HL-60 (cell line): ENCODE results near the gene MINPP1.

Experiments
- DNase-seq, 2 experiments: peaks; one replicate each; pipeline ENCODE4 v3.0.0-alpha.2; 2010 to 2020; ENCODE audit warnings: low read depth in 1 of 2, low spot score in 1 of 2
- H3K27ac ChIP-seq: fragments of 250-450 bp; sonication (Bioruptor Pico); replicated peaks from 2 replicates; pipeline ENCODE4 v1.5.1; 2020; ENCODE audit warnings: mild to moderate bottlenecking, moderate library complexity
- H3K27me3 ChIP-seq: fragments of 250-450 bp; sonication (Bioruptor Pico); 2 replicates; pipeline ENCODE4 v1.5.1; 2021; ENCODE audit warnings: mild to moderate bottlenecking, moderate library complexity; ENCODE audit not compliant: insufficient read depth, poor library complexity, severe bottlenecking
- H3K4me3 ChIP-seq: replicated peaks from 2 replicates; pipeline ENCODE4 v1.5.1; 2011; ENCODE audit warnings: mild to moderate bottlenecking, control low read depth, low read length; ENCODE audit not compliant: insufficient read depth
- GABPA ChIP-seq: IDR thresholded peaks from 2 replicates; pipeline ENCODE4 v1.6.1; 2012; ENCODE audit warnings: low read depth
- POLR2AphosphoS5 ChIP-seq: IDR thresholded peaks from 2 replicates; pipeline ENCODE4 v1.6.1; 2012; ENCODE audit warnings: low read depth
- SPI1 ChIP-seq: IDR thresholded peaks from 2 replicates; pipeline ENCODE4 v1.6.1; 2012; ENCODE audit warnings: low read depth, mild to moderate bottlenecking, borderline replicate concordance
- TF ChIP-seq, protein P1 (sequence below): IDR thresholded peaks from one replicate; pipeline ENCODE4 v1.5.1; 2011; ENCODE audit warnings: low read length, control low read depth, inconsistent platforms; ENCODE audit not compliant: insufficient read depth
- TF ChIP-seq, protein P2 (sequence below): IDR thresholded peaks from 2 replicates; pipeline ENCODE4 v1.6.1; 2012; ENCODE audit warnings: low read depth; ENCODE audit not compliant: insufficient replicate concordance

The MINPP1 gene

DNA sequence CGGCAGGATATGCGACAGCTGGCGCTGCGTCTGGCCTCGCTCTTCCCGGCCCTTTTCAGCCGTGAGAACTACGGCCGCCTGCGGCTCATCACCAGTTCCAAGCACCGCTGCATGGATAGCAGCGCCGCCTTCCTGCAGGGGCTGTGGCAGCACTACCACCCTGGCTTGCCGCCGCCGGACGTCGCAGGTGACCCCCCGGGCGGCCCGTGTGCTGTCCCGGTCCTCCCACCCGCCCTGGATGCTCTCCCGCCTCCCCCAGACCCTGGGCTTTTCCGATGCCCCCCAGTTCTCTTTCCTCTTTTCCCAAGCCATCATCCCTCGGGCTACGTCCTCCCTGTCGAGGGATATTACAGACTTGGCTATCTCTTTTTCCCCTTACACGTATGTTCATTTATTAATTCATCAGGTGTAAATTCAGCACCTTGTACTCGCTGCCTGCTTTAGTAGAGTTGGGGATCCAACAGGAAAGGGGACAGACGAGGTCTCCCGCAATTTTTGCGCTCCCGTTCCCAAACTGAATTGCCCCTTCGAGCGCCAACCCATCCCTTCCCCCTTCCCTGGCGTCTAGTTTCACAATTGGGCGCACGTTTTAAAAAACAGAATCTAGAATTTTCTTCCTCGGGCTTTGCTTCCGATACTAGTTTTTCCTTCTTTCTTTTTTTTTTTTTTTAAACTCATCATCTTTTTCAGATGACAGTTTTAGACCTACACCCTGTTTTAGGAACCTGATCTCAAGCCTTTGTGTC is 846 bp downstream of the MINPP1 start:
- TF ChIP-seq, protein P1, sequence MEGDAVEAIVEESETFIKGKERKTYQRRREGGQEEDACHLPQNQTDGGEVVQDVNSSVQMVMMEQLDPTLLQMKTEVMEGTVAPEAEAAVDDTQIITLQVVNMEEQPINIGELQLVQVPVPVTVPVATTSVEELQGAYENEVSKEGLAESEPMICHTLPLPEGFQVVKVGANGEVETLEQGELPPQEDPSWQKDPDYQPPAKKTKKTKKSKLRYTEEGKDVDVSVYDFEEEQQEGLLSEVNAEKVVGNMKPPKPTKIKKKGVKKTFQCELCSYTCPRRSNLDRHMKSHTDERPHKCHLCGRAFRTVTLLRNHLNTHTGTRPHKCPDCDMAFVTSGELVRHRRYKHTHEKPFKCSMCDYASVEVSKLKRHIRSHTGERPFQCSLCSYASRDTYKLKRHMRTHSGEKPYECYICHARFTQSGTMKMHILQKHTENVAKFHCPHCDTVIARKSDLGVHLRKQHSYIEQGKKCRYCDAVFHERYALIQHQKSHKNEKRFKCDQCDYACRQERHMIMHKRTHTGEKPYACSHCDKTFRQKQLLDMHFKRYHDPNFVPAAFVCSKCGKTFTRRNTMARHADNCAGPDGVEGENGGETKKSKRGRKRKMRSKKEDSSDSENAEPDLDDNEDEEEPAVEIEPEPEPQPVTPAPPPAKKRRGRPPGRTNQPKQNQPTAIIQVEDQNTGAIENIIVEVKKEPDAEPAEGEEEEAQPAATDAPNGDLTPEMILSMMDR: peak; percentile 41
- TF ChIP-seq GABPA: no peak
- Histone ChIP-seq H3K4me3 (peak overlapping the region; percentile 94), H3K27me3 (no peaks in the 10 kb centered on the region), H3K27ac (no peak overlapping the region; the same call in 1 of the 2 replicates)
- DNase-seq: peak in 1 of 2 experiments; percentile 57

DNA sequence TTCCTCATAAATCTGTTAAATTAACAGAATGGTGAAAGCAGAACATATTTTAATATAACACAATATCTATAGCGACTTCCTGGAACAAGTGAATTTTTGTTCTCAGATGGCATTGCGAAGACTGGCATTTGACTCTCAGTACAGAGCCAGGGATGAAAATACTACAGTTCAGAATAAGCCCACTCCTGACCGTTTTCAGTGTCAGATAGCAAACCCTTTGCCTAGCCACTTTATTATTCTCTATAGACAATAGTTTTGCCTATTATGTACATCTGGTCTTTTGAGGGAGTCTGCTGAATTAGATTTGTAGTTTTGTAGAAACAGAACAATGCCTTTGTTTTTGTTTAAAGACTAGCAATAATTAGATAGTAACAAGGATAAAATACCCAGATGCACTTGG is 2.3 kb downstream of the MINPP1 start:
- H3K27ac ChIP-seq: no peak overlapping the region
- DNase-seq: no peak
- no peaks in the 10 kb centered on the region for H3K27me3 ChIP-seq
- no peak for TF ChIP-seq GABPA
- TF ChIP-seq SPI1: no peak
- TF ChIP-seq, protein P2, sequence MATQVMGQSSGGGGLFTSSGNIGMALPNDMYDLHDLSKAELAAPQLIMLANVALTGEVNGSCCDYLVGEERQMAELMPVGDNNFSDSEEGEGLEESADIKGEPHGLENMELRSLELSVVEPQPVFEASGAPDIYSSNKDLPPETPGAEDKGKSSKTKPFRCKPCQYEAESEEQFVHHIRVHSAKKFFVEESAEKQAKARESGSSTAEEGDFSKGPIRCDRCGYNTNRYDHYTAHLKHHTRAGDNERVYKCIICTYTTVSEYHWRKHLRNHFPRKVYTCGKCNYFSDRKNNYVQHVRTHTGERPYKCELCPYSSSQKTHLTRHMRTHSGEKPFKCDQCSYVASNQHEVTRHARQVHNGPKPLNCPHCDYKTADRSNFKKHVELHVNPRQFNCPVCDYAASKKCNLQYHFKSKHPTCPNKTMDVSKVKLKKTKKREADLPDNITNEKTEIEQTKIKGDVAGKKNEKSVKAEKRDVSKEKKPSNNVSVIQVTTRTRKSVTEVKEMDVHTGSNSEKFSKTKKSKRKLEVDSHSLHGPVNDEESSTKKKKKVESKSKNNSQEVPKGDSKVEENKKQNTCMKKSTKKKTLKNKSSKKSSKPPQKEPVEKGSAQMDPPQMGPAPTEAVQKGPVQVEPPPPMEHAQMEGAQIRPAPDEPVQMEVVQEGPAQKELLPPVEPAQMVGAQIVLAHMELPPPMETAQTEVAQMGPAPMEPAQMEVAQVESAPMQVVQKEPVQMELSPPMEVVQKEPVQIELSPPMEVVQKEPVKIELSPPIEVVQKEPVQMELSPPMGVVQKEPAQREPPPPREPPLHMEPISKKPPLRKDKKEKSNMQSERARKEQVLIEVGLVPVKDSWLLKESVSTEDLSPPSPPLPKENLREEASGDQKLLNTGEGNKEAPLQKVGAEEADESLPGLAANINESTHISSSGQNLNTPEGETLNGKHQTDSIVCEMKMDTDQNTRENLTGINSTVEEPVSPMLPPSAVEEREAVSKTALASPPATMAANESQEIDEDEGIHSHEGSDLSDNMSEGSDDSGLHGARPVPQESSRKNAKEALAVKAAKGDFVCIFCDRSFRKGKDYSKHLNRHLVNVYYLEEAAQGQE: no peak
- TF ChIP-seq, protein P1: no peak
- no peak for TF ChIP-seq POLR2AphosphoS5
- no peak overlapping the region for H3K4me3 ChIP-seq

DNA sequence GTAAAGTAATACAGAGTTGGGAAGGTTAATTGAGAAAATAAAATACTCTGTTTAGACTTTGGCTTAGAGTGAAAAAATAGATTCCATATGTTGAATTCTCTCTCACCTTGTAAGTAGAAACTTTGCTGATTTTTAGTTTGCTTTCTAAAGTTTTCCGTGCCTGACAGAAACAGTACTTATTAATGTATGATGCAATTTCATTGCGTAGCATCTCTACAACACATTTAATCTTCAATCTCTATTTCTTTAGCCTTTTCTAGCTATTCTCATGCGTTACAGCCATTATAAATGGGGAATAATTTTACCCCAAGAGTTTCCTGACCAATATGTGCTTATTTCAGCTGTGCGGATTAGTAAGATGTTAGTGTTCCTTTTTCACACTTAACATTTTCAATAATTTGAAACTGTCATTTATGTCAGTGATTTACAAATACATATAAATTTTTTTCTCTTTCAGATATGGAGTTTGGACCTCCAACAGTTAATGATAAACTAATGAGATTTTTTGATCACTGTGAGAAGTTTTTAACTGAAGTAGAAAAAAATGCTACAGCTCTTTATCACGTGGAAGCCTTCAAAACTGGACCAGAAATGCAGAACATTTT is 3.3 kb downstream of the MINPP1 start:
- Histone ChIP-seq H3K4me3 (no peak overlapping the region), H3K27ac (no peak overlapping the region), H3K27me3 (no peaks in the 10 kb centered on the region)
- DNase-seq: no peak
- TF ChIP-seq SPI1: no peak
- TF ChIP-seq GABPA: no peak
- TF ChIP-seq POLR2AphosphoS5: no peak
- TF ChIP-seq, protein P2: no peak
- TF ChIP-seq, protein P1: no peak
